Left ventricle myocardium superior (tissue), 1 donor: ENCODE results near the gene TEX51. TPM values are rescaled to one million over a fixed set of nuclear protein-coding genes. Genes with fewer than 3 reads are reported as not detected.

Experiments used
- ATAC-seq: fragments of 200-7000 bp; cut with Tn5 transposase; one replicate; pipeline ENCODE4 v1.9.1; 2020; ENCODE audit warnings: mild to moderate bottlenecking, moderate library complexity
- DNase-seq: peaks from one replicate; pipeline ENCODE4 v3.0.0-alpha.2; 2020
- intact Hi-C: fragments of 100-400 bp; cut with micrococcal nuclease; formaldehyde crosslinking; loops from one replicate; pipeline ENCODE4 v1.11.0; 2022
- total RNA-seq: library from RNA; stranded (reverse); fragmentation: NEBNext Ultra II Directional; extraction: Animal tissue kit (Norgen Biotek cat#: 25700); gene quantifications from one replicate; pipeline ENCODE4 v1.2.1, GENCODE V29; 2021
- donor health status: DM: no; HTN: yes; CAD: no; lungs with severe emphysema.

Gene TEX51
- total RNA-seq, 1 donor from 2014 or later: not detected

DNA sequence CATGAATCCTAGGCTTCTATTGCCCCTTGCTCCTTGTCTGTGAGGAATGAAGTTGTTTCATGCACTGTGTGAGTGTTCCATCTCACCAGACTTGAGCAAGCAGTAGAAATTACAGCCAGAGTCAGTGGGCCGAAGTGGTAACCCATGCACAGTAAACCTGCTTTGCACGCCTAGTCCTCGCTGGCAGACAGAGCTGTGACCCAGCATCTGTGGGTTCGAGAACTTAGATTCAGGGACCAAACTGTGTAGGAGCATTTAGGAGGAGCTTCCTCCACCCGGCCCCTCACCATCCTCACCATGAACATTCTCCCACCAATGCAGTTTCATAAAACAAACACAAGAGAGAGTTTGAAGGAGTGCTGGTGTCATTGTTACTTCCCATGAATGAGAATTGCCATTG lies 21.6 kb upstream of the TEX51 start:
- intact Hi-C loops: no loop called here

DNA sequence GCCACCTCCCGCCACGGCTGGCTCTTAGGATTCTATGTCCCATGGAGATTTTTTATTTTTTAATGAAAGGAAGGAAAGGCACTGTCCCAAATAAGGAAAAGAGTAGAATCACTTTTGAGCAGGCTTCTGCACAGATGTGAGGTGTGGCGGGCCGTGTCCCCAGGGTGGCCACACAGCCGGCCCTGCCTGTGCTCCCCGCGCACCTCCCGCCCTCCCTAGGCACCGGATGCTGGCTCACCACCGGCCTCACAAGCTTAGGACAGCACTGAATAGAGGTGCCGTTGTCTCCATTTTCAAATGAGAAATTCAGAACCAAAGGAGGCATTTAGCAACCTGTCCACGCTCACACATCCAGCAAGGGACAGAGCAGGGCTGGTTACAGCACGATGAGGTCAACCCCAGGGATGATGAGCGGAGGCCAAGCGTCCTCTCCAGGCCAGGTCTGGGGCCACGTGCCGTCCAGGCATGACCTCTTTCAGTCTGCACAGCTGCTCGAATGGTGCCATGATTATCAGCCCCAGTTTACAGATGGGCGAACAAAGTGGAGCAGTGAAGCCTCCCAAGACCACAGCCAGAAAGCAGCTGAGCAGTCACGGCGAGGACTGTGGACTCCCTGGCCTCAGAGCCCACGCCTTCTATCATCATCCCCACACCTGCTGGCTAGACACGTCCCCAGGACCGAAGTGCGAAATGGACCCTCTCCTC lies 20.7 kb upstream of the TEX51 start:
- intact Hi-C loops: no loop called here
- DNase-seq (no peak), ATAC-seq (no peak)

More for the DNA sequence above, 21.6 kb upstream of the TEX51 start:
- DNase-seq (no peak), ATAC-seq (no peak)

DNA sequence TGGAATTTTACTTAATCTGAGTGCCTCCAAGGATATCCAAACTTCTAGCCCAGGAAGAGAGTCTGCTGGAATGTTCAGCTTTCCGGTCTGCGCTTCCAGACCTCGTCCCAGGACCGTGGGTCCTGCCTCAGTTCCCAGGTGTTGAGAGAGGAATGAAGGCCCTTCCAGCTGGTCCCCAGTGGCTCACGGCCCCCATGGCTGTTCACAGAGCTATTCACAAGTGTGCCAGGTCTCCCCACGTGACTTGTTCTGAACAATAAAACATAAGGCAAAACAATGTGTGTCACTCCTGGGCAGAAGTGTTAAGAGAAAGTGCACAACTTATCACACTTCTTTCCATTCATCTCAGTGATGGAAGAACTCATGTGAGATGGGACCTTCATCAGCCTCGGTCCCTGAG lies 20.1 kb upstream of the TEX51 start:
- DNase-seq (no peak), ATAC-seq (no peak)
- intact Hi-C loops: no loop called here

DNA sequence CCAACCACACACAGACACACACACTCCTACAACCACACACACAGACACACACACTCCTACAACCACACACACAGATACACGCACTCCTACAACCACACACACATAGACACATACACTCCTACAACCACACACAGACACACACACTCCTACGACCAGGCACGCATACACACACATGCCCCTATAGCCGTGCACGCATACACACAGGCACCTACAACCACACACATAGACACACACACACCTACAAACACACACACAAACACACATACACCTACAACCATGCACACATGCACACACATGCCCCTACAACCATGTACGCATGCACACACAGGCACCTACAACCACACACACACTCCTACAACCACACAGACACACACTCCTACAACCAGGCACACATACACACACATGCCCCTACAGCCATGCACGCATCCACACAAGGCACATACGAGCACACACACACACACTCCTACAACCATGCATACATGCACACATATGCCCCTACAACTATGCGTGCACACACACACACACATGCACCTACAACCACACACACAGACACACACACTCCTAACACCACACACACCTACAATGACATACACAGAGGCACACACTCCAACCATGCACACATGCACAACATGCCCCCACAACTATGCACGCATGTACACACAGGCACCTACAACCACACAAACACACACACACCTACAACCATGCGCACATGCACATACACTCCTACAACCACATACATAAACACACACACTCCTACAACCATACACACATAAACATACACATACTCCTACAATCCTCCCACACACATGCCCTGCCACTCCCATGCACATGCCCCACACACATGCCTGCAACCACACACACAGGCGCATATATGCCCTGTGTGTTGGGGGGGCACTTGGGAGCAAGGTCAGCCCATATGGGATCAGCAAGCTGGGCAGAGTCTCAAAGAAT lies 19.1 kb upstream of the TEX51 start:
- DNase-seq: no peak
- no peak for ATAC-seq
- intact Hi-C loops: no loop called here

DNA sequence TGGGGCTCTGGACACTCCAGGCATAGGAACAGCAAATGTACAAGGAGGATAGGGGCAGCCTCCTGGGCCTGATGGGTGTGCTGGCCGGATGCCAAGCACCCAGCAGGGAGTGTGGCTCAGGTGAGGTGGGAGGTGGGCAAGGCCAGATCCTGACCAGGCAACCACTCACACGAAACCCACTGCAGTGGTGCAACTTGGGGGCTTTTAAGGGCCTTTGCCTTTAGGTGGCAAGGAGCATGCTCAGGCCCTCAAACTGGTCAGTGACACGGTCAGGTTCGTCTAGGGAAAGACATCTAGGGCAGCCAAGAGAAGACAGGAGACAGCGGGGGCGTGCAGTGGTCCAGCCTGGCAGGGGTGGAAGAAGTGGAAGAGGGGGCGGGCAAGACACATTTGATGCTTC lies 18.4 kb upstream of the TEX51 start:
- intact Hi-C loops: no loop called here
- DNase-seq (no peak), ATAC-seq (no peak)

DNA sequence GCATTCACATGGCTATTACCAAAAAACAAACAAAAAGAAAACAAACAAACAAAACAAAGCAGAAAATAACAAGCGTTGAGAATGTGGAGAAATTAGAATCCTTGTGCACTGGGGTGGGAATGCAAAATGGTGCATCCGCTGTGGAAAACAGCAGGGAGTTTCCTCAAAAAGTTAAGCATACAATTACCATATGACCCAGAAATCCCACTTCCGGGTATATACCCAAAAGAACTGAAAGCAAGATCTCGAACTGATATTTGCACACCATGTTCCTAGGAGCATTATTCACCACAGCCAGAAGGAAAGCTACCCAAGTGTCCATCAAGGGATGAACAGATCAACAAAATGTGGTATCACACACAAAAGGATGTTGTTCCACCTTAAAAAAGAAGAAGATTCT lies 17.9 kb upstream of the TEX51 start:
- intact Hi-C loops: no loop called here
- DNase-seq (no peak), ATAC-seq (no peak)

DNA sequence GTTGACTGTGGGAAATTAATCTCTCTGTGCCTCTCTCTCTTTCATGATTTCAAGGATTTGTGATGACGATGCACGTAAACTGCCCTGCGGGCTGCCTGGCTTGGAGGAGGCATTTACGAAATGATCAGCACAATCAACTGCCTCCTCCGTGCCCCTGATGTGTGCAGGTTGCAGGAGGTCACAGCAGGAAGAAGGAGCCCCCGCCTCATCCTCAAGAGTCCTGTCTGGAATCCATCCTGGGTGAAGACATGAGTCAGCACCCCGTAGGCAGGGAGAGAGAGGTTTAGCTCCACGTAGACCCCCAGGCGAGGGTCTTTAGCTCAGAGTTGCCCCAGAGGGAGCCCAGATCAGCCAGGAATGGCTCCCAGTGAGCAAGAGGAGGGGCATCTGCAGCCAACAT lies 17.1 kb upstream of the TEX51 start:
- intact Hi-C loops: no loop called here
- ATAC-seq: no peak
- no peak for DNase-seq

DNA sequence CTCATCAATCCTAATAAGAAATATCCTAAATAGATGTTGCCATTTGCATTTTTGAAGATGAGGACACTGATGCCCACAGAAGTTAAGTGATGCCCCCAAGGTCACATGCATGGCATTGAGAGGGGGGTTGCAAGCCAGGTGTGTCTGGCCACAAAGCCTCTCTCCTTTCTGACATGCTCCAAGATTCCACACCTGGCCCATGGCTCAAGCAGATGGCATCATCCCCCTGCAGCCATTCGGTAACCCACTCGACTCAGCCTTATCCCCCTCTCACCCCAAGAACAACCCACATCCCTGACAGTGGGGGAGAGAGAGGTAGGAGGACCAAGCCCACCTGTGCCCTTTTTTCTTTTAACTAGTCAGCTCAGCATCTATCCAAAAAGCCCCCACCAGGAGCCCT lies 16.5 kb upstream of the TEX51 start:
- DNase-seq: no peak
- intact Hi-C loops: no loop called here
- ATAC-seq: no peak

DNA sequence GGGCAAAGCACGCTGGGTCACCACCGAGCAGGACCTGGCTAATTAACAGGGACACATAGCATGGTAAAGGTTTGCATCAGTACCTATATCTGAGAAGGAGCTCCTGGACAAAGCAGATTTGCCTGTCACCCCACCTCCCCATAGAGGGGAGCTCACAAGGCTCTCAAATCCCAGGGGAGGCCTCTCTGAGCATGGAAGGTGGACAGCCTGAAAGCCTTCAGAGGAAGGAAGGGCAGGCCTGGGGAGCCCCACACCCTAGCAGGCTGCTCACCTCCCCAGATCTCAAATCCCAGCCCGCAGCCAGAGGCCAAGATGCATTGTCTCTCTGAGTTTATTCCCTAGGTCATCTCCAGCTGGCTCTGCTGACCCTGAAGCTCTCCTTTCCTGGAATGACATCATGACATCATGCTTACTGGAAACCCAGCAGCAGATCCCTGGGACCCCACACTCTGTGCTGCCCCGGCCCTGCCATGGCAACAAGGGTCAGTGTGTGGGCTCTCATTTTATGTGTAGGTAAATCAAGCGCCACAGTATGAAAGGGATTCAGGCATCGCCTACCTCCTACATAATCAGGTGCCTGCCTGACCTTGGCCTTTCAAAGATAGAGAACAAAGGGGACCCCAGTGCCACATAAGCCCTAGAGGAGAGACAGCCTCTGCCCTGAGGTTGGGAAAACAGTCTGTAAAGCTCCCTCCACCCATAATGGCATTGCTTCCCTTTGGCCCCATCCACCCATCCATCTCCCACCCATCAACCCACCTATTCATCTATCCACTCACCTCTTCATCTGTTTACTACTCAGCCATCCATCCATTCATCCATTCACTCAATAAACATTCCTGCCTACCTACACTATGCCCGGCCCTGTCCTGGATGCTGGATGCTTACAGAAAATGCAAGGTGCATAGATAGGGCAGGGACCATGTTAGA lies 15.7 kb upstream of the TEX51 start:
- no peak for DNase-seq
- no peak for ATAC-seq
- intact Hi-C loops: no loop called here

DNA sequence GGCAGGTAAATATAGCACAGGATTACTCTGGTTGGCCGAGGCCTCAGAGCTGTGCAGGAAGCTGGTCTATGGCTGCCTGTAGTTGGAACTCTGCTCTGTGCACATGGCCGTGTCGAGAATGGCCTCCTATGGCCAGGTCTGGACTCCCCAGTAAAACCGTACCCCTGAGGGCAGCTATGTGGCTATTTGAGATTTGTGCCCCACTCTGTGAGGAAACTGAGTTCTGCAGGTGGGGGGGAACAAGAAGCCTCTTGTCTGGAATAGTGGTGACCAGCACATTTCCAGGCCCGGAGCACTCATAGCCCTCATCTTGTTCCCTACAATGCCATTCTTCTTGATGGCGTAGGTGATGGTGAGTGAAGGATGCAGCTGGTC lies 15.0 kb upstream of the TEX51 start:
- DNase-seq (no peak), ATAC-seq (no peak)
- intact Hi-C loops: no loop called here

DNA sequence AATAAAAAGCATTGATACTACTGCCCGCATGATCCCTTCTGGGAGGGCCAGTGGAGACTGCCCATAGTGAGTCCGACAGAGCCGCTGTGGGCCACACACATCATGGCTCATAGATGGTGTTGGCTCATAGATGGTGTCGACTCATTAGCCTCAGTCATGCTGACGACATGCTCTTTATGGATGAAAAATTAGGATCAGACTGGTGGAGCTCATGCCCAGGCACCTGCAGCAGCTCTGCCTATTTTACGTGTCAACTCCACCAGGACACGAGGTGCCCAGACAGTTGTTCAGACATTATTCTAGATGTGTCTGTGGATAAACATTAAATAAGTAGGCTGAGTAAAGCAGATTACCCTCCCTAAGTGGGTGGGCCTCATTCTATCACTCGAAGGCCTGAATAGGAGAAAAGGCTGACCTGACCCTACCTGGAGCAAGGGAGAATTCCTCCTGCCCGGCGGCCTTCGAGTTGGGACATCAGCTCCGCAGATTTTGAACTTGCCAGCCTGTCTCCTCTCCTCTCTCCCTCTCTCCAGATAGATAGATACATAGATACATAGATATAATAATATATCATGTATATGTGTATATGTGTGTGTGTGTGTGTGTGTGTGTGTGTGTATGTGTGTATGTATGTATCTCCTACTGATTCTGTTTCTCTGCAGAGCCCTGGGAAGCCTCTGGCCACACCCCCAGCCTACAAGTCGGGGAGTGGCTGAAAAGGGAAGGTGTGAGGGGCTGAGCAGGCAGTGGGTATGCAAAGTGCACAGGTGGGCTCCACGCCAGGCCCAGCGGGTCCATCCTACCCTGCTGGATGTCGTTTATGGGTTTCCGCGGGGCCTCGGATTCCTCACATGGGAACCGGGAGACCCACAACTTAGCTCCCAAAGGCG lies 13.6 kb upstream of the TEX51 start:
- no peak for ATAC-seq
- no peak for DNase-seq
- intact Hi-C loops: no loop called here

DNA sequence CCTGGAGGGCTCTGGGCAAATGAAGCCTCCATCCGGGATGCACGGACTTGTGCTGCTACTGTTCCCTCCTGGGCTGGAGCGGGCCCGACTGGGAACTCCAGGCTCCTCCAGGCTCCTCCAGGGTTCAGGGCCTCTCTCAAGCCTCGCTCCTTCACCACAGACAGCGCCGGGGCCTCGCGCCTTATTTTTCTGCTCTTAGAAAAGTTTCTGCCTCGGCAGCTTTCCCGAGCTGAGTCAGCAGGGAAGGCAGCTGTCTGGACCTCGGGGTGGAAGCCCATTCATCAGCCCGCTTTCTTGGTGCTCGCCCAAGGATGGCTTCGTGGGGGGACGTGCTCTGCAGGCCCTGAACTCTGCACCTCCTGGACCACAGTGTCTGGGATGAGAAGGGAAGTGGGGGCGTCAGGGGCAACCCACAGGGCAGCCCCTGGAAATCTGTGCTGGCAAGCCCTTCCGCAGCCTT lies 12.9 kb upstream of the TEX51 start:
- DNase-seq (peak; percentile 35), ATAC-seq (peak; percentile 23)
- intact Hi-C loops: no loop called here

DNA sequence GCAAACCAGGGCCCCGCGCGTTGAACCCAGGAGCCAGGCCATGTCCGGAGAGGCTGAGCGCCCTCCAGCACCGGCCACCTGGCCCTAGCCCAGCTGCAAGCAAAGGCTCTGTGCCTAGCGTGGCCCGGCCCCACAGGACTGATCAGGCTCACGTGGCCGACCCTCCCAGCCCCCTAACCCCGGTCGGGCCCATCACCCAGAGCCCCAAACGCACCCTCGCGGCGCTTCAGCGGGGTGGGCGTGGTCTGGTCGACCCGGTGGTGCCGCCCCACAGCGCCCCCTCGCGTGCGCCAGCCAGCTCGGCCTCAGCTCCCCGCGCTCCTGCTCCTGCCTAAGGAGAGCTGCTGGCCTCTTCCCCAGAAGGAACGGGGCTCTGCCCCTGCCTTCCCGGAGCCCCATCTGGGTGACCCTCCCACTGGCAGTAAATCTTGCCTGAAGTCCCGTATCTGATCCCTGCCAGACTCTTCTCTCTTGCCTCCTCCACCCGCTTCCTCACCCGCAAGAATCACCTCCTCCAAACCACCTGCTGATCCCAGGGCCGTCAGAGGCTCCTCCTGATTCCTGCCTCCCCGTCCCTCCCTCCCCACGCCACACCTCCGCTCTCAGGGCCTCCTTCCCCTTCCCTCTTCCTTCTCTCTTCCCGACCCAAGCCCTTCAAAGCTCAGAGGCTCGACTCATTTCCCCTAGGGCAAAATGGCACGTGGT lies 12.3 kb upstream of the TEX51 start:
- ATAC-seq: peak; percentile 90
- intact Hi-C loops: no loop called here

DNA sequence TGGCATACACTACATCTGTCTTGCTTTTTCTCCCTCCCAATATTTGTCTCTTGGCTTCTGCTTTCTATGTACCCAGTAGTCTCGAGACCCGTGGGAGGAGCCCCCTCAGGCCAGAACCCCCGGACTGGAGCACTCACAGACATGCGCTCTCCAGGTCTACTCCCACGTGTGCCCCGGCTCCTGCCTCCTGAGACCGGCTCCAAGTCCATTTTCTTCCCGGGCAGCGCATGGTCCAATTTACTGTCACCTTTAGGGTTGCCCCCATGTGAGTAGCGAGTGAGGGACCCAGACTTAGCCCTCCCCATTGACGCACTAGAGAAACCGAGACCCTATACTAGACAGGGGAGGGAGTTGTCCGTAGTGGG lies 11.8 kb upstream of the TEX51 start:
- no peak for ATAC-seq
- intact Hi-C loops: no loop called here
- no peak for DNase-seq

More for the DNA sequence above, 12.3 kb upstream of the TEX51 start:
- DNase-seq: peak; percentile 75

DNA sequence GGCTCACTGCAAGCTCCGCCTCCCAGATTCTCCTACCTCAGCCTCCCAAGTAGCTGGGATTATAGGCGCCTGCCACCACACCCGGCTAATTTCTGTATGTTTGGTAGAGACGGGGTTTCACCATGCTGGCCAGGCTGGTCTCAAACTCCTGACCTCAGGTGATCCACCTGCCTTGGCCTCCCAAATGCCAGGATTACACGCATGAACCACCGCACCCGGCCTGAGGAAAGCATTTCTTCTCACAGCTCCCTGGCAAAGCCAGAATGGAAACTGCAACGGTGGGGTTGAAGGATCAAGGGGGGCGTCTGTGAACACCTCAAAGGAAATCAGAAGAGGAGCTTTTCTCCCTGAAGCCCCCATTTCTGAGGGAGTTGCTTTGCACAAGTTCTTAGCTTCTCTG lies 11.2 kb upstream of the TEX51 start:
- intact Hi-C loops: no loop called here
- ATAC-seq: no peak
- DNase-seq: no peak

DNA sequence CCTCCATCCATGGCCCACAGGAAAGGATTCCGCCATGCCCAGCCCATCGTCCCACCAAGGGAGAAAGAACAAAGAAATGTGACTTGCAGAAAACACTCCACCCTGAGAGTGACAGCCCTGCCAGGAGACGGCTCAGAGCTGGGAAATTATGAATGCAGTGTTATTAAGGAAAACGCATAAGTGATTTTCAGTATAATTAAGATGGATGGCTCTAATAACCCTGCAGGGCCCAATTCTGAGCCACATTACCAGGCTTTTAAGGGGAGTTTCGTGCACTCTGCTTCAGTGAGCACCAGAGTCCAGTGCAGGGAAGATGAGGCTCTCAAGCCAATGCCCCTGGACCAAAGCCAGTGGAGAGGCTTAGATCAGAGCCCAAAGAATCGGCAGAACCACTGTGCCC lies 10.6 kb upstream of the TEX51 start:
- no peak for ATAC-seq
- DNase-seq: no peak
- intact Hi-C loops: no loop called here

DNA sequence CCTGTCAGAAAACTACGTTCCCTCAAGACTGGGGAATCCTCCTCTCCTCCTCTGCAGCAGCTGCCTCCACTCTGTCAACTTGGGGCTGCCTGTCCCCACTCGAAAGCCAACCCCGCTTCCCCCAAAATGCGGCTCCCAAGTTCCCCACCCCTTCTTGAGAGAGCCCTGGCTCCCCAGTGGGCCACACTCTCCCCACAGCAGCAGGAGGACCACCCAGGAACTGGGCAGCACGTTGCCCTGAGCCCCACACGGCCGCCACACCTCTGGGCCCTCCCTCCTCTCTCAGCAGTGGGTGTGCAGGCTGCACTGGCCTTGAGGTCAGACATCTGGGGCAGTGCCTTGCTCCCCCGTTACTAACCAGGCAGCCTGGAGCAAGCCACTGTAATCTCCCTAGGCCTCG lies 9.6 kb upstream of the TEX51 start:
- intact Hi-C loops: no loop called here
- no peak for DNase-seq
- no peak for ATAC-seq

DNA sequence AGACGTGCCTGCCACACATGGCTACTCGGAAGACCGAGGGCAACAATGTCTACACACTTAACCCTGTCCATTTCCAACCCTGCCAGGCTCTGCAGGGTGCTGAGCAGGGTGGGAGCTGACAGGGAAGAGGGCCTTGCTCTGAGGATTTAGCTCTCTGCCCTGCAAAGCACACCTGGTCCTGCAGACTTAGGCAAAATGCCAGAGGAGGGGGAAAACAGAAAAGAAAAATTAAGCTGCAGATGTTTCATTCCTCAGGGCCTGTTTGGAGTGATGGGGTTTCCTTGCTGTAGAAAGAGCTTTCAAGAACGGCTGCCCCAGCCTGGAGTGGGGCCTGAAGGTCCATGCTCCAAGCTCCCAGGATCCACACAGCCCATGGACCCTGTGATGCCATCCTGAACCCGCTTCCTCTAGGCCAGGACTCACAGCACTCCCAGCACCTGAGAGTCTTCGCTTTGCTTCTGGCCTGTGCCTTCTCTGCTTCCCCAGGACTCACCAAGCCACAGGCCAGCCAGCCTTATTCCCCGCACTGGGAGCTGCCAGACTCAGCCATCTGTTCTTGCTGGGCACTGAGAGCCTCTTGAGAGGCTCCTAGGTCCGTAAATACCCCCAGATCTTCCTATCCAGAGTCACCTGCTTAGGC lies 9.1 kb upstream of the TEX51 start:
- no peak for ATAC-seq
- no peak for DNase-seq
- intact Hi-C loops: no loop called here
